ENCODE measurements around the gene DNAI4. TPM values are rescaled to one million over a fixed set of nuclear protein-coding genes. Genes with fewer than 3 reads are reported as not detected.

Gene DNAI4
- total RNA-seq, 4 donors from 2014 or later: 6.2 to 26.5 (median 16.8) TPM

DNA sequence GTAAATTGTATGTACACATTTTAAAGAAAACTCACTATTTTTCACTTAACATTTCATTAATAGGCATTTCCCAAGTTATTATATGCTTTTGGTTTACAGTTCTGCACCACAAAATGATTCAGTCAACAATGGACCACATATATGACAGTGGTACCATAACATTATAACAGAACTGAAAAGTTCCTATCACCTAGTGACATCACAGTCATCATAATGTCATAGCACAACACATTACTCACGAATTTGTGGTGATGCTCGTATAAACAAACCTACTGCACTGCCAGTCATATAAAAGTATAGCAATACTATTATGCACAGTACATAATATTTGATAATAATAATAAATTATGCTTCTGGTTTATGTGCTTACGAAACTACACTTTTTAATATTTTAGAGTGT, 30.9 kb downstream of the DNAI4 start:
- no peaks in the 10 kb centered on the region for H3K27me3 ChIP-seq
- WGBS, 2 donors (ENCODE audit: low coverage in 1 of 2): 87% methylated on average over 2 to 3 of the region's 3 CpGs
- in situ Hi-C loops (cut with MboI; ENCODE audit: low pct_ligation_motif_present in 1 of 4, low pct_unique_long_range_greater_than_20kb in 1 of 4, low sequenced_read_pairs in 3 of 4): no loop called here
- H3K27ac ChIP-seq: no peak overlapping the region
- H3K4me3 ChIP-seq: no peak overlapping the region
- intact Hi-C loops (cut with DNase I; ENCODE audit: low total_unique reads): no loop called here
- no peaks in the 10 kb centered on the region for H3K9me3 ChIP-seq
- no peak for DNase-seq
- H3K36me3 ChIP-seq: no peaks in the 10 kb centered on the region
- TF ChIP-seq, protein P1, sequence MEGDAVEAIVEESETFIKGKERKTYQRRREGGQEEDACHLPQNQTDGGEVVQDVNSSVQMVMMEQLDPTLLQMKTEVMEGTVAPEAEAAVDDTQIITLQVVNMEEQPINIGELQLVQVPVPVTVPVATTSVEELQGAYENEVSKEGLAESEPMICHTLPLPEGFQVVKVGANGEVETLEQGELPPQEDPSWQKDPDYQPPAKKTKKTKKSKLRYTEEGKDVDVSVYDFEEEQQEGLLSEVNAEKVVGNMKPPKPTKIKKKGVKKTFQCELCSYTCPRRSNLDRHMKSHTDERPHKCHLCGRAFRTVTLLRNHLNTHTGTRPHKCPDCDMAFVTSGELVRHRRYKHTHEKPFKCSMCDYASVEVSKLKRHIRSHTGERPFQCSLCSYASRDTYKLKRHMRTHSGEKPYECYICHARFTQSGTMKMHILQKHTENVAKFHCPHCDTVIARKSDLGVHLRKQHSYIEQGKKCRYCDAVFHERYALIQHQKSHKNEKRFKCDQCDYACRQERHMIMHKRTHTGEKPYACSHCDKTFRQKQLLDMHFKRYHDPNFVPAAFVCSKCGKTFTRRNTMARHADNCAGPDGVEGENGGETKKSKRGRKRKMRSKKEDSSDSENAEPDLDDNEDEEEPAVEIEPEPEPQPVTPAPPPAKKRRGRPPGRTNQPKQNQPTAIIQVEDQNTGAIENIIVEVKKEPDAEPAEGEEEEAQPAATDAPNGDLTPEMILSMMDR (IDR thresholded peaks at IDR 0.05): no peak
- TF ChIP-seq POLR2A (IDR thresholded peaks at IDR 0.05): no peak
- H3K4me1 ChIP-seq: no peaks in the 10 kb centered on the region

DNA sequence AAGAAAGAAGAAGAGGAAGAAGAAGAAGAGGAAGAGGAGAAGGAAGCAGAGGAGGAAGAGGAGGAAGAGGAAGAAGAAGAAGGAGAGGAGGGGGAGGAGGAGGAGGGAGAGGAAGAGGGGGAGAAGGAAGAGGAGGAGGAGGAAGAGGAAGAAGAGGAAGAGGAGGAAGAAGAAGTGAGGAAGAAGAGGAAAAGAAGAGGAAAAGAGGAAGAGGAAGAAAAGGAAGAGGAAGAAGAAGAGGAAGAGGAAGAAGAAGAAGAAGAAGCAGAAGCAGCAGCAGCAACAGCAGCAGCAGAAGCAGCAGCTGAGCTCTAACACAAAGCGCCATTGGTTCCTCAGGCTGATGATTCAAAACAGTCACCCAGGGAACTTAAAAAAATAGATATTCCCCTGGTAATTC, 34.0 kb downstream of the DNAI4 start:
- no peak for DNase-seq
- no peak for TF ChIP-seq POLR2A (IDR thresholded peaks at IDR 0.05)
- no peak for TF ChIP-seq POLR2AphosphoS5 (IDR thresholded peaks at IDR 0.05)
- TF ChIP-seq, protein P1 (IDR thresholded peaks at IDR 0.05): no peak
- no peak for TF ChIP-seq EP300 (IDR thresholded peaks at IDR 0.05; ENCODE audit: low read depth)
- Histone ChIP-seq H3K4me1 (no peaks in the 10 kb centered on the region), H3K9me3 (no peaks in the 10 kb centered on the region), H3K4me3 (no peak overlapping the region), H3K27ac (no peak overlapping the region), H3K27me3 (no peaks in the 10 kb centered on the region), H3K36me3 (no peaks in the 10 kb centered on the region)
- WGBS, 2 donors (ENCODE audit: low coverage in 1 of 2): 89 to 100% methylated on average over 1 of the region's 1 CpG
- intact Hi-C loops (cut with DNase I; ENCODE audit: low total_unique reads): no loop called here
- in situ Hi-C loops (cut with MboI; ENCODE audit: low pct_ligation_motif_present in 1 of 4, low pct_unique_long_range_greater_than_20kb in 1 of 4, low sequenced_read_pairs in 3 of 4): no loop called here

DNA sequence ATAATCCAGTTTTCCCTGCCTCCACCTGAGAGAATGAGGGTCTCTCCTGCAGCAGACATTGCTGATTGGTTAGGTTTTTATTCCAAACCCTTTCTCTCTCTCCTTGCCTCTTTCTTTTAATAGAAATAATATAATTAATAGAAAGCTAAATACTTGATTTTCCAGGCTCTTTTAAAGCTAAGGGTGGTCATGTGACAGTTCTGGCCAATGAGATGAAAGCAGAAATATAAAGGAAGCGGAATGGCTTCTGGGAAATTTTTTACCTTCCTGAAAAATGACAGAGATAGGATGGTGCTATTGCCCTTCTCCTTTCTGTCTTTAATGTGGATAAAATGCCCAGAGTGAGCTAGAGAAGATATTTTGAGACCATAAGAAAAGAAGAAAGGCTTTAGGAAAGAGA, 35.6 kb downstream of the DNAI4 start:
- no peak for DNase-seq
- Histone ChIP-seq H3K27me3 (no peaks in the 10 kb centered on the region), H3K27ac (no peak overlapping the region), H3K9me3 (no peaks in the 10 kb centered on the region), H3K36me3 (no peaks in the 10 kb centered on the region), H3K4me1 (no peaks in the 10 kb centered on the region), H3K4me3 (no peak overlapping the region)
- WGBS, 2 donors (ENCODE audit: low coverage in 1 of 2): 83 to 98% methylated on average over 1 of the region's 1 CpG
- in situ Hi-C loops (cut with MboI; ENCODE audit: low pct_ligation_motif_present in 1 of 4, low pct_unique_long_range_greater_than_20kb in 1 of 4, low sequenced_read_pairs in 3 of 4) (no loop called here), intact Hi-C loops (cut with DNase I; ENCODE audit: low total_unique reads) (no loop called here)
- TF ChIP-seq EP300 (IDR thresholded peaks at IDR 0.05; ENCODE audit: low read depth) (no peak), POLR2A (IDR thresholded peaks at IDR 0.05) (no peak)
- TF ChIP-seq, protein P1 (IDR thresholded peaks at IDR 0.05): no peak

DNA sequence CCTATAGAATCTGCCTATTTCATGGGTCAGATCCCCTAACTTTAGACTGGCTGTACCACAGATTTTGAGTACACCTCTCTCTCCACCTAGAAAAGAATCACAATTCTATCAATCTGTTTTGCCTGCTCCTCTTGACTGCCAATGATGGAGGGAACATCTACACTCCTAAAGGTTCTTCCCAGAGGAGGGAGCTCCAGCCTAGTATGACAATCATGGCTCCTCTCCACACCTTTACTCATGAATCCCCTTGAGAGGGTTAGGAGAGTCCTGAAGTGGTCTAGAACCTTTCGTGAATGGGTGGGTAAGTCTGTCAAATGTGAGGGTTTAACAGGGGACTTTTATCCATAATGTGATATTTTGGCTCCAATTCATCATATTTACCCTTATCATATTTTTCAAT, 48.0 kb downstream of the DNAI4 start:
- in situ Hi-C loops (cut with MboI; ENCODE audit: low pct_ligation_motif_present in 1 of 4, low pct_unique_long_range_greater_than_20kb in 1 of 4, low sequenced_read_pairs in 3 of 4): no loop called here
- H3K27me3 ChIP-seq: no peaks in the 10 kb centered on the region
- peaks cover 0 to 3% of the 10 kb centered on the region in 2 donors for H3K9me3 ChIP-seq
- intact Hi-C loops (cut with DNase I; ENCODE audit: low total_unique reads): no loop called here
- no peak overlapping the region for H3K4me3 ChIP-seq
- no peak overlapping the region for H3K27ac ChIP-seq
- H3K4me1 ChIP-seq: no peaks in the 10 kb centered on the region
- 89 to 100% methylated on average over 1 of the region's 1 CpG for WGBS, 2 donors (ENCODE audit: low coverage in 1 of 2)
- no peaks in the 10 kb centered on the region for H3K36me3 ChIP-seq
- TF ChIP-seq, protein P1 (IDR thresholded peaks at IDR 0.05): peak in 2 of 5 experiments; percentile 14 to 18
- TF ChIP-seq POLR2AphosphoS5 (IDR thresholded peaks at IDR 0.05): no peak
- DNase-seq: no peak

Measured in transverse colon (tissue), 4 donors.